Activated CD8-positive, alpha-beta T cell treated with anti-CD3 and anti-CD28 coated beads for 36 hours (primary cell): ENCODE results near the gene BMP4. TPM values are rescaled to one million over a fixed set of nuclear protein-coding genes. Genes with fewer than 3 reads are reported as not detected.

Experiments
- ATAC-seq: fragments of 200-7000 bp; cut with Tn5 transposase; one replicate; pipeline ENCODE4 v1.10.0; 2021; ENCODE audit warnings: mild to moderate bottlenecking, moderate library complexity
- CTCF ChIA-PET: fragments of 350-600 bp; sonication (Branson Sonifier 250); formaldehyde crosslinking; loops from one replicate; lab custom pipeline; 2021; ENCODE audit warnings: antibody characterized with exemption; lab: Charles Lee
- POLR2A ChIA-PET: fragments of 350-600 bp; sonication (Branson Sonifier 250); formaldehyde crosslinking; loops from one replicate; lab custom pipeline; 2021; ENCODE audit warnings: antibody characterized with exemption; lab: Charles Lee
- DNase-seq: peaks from one replicate; pipeline ENCODE4 v3.0.0-alpha.2; 2020
- H3K27ac Mint-ChIP-seq: one replicate; pipeline ENCODE4 v1.8.0; 2021; ENCODE audit warnings: mild to moderate bottlenecking, mixed read lengths
- H3K27me3 Mint-ChIP-seq: one replicate; pipeline ENCODE4 v1.8.0; 2021; ENCODE audit warnings: mixed read lengths
- H3K36me3 Mint-ChIP-seq: one replicate; pipeline ENCODE4 v1.8.0; 2021; ENCODE audit warnings: low read depth, mixed read lengths
- H3K4me1 Mint-ChIP-seq: one replicate; pipeline ENCODE4 v1.8.0; 2021; ENCODE audit warnings: low read depth, mixed read lengths
- H3K4me3 Mint-ChIP-seq: one replicate; pipeline ENCODE4 v1.8.0; 2021; ENCODE audit warnings: mild to moderate bottlenecking, moderate library complexity, mixed read lengths
- H3K9me3 Mint-ChIP-seq: one replicate; pipeline ENCODE4 v1.8.0; 2021; ENCODE audit warnings: mixed read lengths
- intact Hi-C: fragments of 100-400 bp; cut with micrococcal nuclease; formaldehyde crosslinking; loops from one replicate; pipeline ENCODE4 v1.10.0; 2022
- total RNA-seq, 2 experiments: library from RNA; stranded (reverse); gene quantifications; one replicate each; pipeline ENCODE4 v1.2.3, GENCODE V29; 2021
- TF ChIP-seq, protein P1 (sequence below): fragments of 200-600 bp; IDR thresholded peaks from one replicate; pipeline ENCODE4 v1.8.0; 2022; ENCODE audit warnings: antibody characterized with exemption, mild to moderate bottlenecking

Gene BMP4
- total RNA-seq, 2 experiments from 2014 or later = not detected

DNA sequence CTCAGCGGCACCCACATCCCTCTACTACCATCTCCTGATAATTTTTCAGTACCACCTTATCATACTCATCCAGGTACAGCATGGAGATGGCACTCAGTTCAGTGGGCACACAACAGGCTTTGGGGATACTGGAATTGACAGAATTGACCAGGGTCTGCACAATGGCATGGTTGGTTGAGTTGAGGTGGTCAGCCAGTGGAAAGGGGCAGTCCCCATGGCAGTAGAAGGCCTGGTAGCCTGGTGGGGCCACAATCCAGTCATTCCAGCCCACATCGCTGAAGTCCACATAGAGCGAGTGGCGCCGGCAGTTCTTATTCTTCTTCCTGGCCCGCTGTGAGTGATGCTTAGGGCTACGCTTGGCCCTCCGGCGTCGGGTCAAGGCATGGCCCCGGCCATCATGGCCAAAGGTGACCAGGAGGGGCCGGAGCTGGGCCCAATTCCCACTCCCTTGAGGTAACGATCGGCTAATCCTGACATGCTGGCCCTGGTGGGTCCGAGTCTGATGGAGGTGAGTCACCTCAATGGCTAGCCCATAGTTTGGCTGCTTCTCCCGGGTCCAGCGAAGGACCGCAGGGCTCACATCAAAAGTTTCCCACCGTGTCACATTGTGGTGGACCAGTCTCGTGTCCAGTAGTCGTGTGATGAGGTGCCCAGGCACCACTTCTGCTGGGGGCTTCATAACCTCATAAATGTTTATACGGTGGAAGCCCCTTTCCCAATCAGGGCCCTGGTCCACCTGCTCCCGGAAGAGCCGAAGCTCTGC is 6.4 kb downstream of the BMP4 start:
- ChIA-PET CTCF (no interaction called here), POLR2A (no interaction called here)
- intact Hi-C loops = no loop called here
- no peak overlapping the region for H3K4me3 Mint-ChIP-seq
- peaks cover 15% of the 10 kb centered on the region for H3K4me1 Mint-ChIP-seq
- no peak for DNase-seq
- H3K36me3 Mint-ChIP-seq = no peaks in the 10 kb centered on the region
- H3K27me3 Mint-ChIP-seq = peaks cover 72% of the 10 kb centered on the region
- ATAC-seq = no peak
- H3K27ac Mint-ChIP-seq = no peak overlapping the region
- TF ChIP-seq, protein P1, sequence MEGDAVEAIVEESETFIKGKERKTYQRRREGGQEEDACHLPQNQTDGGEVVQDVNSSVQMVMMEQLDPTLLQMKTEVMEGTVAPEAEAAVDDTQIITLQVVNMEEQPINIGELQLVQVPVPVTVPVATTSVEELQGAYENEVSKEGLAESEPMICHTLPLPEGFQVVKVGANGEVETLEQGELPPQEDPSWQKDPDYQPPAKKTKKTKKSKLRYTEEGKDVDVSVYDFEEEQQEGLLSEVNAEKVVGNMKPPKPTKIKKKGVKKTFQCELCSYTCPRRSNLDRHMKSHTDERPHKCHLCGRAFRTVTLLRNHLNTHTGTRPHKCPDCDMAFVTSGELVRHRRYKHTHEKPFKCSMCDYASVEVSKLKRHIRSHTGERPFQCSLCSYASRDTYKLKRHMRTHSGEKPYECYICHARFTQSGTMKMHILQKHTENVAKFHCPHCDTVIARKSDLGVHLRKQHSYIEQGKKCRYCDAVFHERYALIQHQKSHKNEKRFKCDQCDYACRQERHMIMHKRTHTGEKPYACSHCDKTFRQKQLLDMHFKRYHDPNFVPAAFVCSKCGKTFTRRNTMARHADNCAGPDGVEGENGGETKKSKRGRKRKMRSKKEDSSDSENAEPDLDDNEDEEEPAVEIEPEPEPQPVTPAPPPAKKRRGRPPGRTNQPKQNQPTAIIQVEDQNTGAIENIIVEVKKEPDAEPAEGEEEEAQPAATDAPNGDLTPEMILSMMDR = no peak
- H3K9me3 Mint-ChIP-seq = no peaks in the 10 kb centered on the region

DNA sequence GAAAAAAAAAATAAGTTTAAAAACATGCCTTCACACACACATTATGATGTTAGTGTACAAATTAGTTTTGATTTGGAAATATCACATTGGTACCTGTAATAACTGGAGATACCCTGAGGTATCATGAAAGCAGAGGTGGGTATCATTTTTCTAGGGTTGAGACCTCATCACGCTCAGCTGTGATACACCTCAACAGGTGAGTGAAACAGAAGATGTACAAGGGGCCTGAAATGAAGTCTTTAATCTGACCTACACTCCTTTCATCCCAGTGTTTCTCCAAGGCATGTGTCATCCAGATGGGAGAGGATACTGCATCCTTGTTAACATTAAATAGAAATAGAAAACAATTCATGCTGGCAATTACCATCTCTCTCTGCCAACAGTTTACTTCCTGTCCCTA is 7.4 kb downstream of the BMP4 start:
- no peak overlapping the region for H3K4me3 Mint-ChIP-seq
- intact Hi-C loops = no loop called here

DNA sequence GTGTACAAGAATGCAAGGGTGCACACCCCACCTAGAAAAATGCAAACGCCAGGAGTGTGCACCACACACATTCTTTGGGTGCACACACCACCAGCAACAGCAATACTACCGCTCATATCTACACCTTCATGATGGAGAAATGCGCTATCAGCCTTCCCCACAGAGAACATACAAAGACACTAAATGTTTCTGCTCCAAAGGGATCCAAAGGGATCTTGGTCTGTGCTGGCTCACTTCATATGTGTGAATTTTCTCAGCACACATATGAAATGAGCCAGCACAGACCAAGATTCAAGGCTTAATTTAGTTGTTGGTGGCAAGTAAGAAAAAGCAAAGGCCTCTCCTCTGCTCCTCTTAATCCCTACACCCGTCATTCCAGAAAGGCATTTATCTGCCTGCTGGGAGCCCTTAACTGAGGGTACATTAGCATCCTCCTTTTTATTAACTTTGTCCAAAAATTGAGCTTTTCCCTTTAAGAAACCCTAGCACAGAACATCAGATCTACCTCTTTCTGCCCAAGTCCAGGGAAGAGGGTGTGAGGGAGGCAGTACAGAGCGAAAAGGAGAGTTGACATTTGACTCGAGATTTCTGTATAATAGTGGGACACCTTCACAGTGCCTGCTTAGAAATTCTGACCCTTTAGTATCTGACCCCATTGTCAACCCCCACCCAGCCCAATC is 8.3 kb downstream of the BMP4 start:
- Mint-ChIP-seq H3K4me1 (peaks cover 4% of the 10 kb centered on the region), H3K4me3 (no peak overlapping the region), H3K9me3 (no peaks in the 10 kb centered on the region), H3K27ac (no peak overlapping the region), H3K36me3 (no peaks in the 10 kb centered on the region), H3K27me3 (peaks cover 63% of the 10 kb centered on the region)
- ChIA-PET CTCF (interaction anchor here (0.9 kb wide), 1 partner anchor 19 kb away, joined by 3 read pairs; no protein-coding TSS in a partner anchor), POLR2A (no interaction called here)
- intact Hi-C loops = no loop called here
- no peak for DNase-seq
- TF ChIP-seq, protein P1 = no peak
- ATAC-seq = no peak

More for the DNA sequence above, 7.4 kb downstream of the BMP4 start:
- no peaks in the 10 kb centered on the region for H3K36me3 Mint-ChIP-seq
- no peaks in the 10 kb centered on the region for H3K9me3 Mint-ChIP-seq
- no peak for DNase-seq
- TF ChIP-seq, protein P1 = no peak
- no peak overlapping the region for H3K27ac Mint-ChIP-seq
- H3K4me1 Mint-ChIP-seq = peaks cover 8% of the 10 kb centered on the region
- H3K27me3 Mint-ChIP-seq = peaks cover 68% of the 10 kb centered on the region
- ATAC-seq = no peak
- POLR2A ChIA-PET = no interaction called here
- CTCF ChIA-PET = no interaction called here

DNA sequence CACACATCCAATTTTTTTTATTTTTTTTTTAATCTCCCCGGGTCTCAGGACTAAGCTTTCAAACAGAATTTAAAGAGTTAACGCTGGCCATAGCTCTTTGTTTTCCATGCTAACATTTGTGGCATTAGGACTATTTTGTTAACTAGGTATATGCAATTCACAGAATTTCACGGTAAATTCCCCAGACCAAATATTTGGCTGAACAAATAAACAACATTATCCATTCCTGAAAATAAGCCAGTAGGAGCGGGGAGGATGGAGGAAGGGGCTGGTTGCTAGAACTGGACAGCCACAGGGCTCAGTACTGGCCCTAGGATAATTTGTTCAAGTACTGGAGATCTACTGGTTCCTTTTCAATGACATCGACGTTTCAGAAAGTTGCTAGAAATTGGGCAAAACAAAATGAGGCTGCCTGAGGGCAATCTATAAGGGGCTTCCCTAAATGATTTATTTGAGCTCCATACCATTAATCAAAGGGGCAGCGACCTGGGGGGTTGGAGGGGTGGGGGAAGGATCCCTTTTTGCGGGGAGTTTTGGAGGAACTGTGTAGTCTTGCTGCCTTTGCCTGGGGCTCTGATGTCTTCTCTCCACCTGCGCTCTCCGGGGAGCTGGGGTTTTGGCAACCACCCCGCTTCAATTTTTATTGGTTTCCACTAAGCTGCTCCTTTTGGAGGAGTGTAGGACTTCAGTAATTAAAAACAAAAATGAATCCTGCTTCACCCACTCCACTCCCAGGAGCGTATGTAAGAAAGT is 9.0 kb downstream of the BMP4 start:
- intact Hi-C loops = no loop called here
- TF ChIP-seq, protein P1 = no peak
- peaks cover 56% of the 10 kb centered on the region for H3K27me3 Mint-ChIP-seq
- H3K27ac Mint-ChIP-seq = no peak overlapping the region
- no peaks in the 10 kb centered on the region for H3K9me3 Mint-ChIP-seq
- DNase-seq (no peak), ATAC-seq (no peak)
- CTCF ChIA-PET = interaction anchor here (0.9 kb wide), 1 partner anchor 18 kb away, joined by 3 read pairs; no protein-coding TSS in a partner anchor
- no peaks in the 10 kb centered on the region for H3K36me3 Mint-ChIP-seq
- H3K4me3 Mint-ChIP-seq = no peak overlapping the region
- POLR2A ChIA-PET = no interaction called here
- H3K4me1 Mint-ChIP-seq = no peaks in the 10 kb centered on the region
